Measurements from ENCODE around the gene PLB1.

Gene PLB1

DNA sequence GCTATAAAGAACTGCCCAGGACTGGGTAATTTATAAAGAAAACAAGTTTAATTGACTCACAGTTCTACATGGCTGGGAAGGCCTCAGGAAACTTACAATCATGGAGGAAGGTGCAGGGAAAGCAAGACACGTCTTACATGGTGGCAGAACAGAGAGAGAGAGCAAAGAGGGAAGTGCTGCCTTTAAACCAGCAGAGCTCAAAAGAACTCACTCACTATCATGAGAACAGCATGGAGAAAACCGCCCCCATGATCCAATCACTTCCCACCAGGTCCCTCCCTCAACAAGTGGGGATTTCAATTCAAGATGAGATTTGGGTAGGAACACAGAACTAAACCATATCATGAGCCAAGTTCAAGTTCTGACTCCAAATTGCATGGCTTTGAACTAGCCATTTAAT is 193.0 kb downstream of the PLB1 start:
- Mint-ChIP-seq H3K27ac (no peak overlapping the region), H3K36me3 (ENCODE audit: low read depth) (no peaks in the 10 kb centered on the region), H3K4me3 (no peak overlapping the region), H3K4me1 (ENCODE audit: low read depth) (peaks cover 28% of the 10 kb centered on the region), H3K27me3 (no peaks in the 10 kb centered on the region), H3K9me3 (peaks cover 3% of the 10 kb centered on the region)

GRCh38 chr2:28689771-28690170 is 193.9 kb downstream of the PLB1 start:
- H3K27ac Mint-ChIP-seq: no peak overlapping the region
- no peak overlapping the region for H3K4me3 Mint-ChIP-seq
- no peaks in the 10 kb centered on the region for H3K36me3 Mint-ChIP-seq (ENCODE audit: low read depth)
- H3K9me3 Mint-ChIP-seq: peaks cover 3% of the 10 kb centered on the region
- H3K4me1 Mint-ChIP-seq (ENCODE audit: low read depth): peaks cover 24% of the 10 kb centered on the region
- no peaks in the 10 kb centered on the region for H3K27me3 Mint-ChIP-seq

DNA sequence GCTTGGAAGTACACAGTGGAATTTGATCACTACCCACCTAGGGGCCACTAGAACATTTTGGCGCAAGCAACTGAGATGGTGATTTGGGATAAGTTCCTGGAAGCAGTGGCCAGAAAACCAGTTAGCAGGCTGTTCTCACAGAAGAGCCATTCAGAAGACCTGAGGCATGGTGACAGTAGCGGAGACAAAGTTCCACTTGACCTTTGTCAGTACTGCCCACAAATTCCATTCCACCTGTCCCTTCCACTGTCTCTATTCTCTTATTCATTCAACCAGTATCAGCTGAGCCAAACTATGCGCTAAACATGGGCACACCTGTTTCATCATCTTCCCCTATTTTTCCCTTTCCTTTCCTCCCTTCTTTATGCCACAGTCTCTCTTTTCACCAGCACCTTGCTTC is 196.6 kb downstream of the PLB1 start:
- H3K9me3 Mint-ChIP-seq: no peaks in the 10 kb centered on the region
- H3K4me3 Mint-ChIP-seq: no peak overlapping the region
- no peak overlapping the region for H3K27ac Mint-ChIP-seq
- H3K36me3 Mint-ChIP-seq (ENCODE audit: low read depth): no peaks in the 10 kb centered on the region
- peaks cover 13% of the 10 kb centered on the region for H3K4me1 Mint-ChIP-seq (ENCODE audit: low read depth)
- H3K27me3 Mint-ChIP-seq: no peaks in the 10 kb centered on the region

DNA sequence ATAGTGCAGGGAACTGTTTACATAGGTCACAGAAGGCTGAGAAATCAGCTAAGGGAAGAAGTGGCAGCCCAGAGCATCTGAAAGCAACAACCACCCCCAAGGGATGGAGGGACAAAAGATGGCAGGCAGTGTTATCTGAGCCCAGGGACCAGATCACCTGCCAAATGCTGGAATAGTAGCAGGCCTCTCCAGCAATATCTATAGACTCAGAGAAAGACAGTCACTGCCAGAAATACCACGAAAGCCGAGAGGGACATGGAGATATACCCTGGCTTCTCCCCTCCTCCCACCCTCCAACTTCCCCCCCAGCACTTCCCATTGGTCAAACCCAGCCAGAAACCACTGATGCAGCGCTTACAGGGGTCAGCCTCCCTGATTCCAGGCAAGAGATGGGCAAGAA is 197.4 kb downstream of the PLB1 start:
- Mint-ChIP-seq H3K27ac (no peak overlapping the region), H3K9me3 (no peaks in the 10 kb centered on the region), H3K27me3 (no peaks in the 10 kb centered on the region), H3K4me1 (ENCODE audit: low read depth) (peaks cover 7% of the 10 kb centered on the region), H3K4me3 (no peak overlapping the region), H3K36me3 (ENCODE audit: low read depth) (no peaks in the 10 kb centered on the region)
